DMS79 (cell line): ENCODE data around the gene GSK3A.
A peak's percentile ranks its signal among the peaks of the same experiment; 100 is the strongest.

Experiments used
- DNase-seq: peaks from one replicate; lab custom pipeline; 2025; lab: John Stamatoyannopoulos, UW

The GSK3A gene

GRCh38 chr19:42199440-42200115 is 42.8 kb downstream of the GSK3A start:
- DNase-seq: peak; percentile 86

- DNase-seq: no peak
Measured at GRCh38 chr19:42198676-42199439, 43.5 kb downstream of the GSK3A start.

- DNase-seq: no peak
Measured at GRCh38 chr19:42197375-42197817, 45.0 kb downstream of the GSK3A start.

DNA sequence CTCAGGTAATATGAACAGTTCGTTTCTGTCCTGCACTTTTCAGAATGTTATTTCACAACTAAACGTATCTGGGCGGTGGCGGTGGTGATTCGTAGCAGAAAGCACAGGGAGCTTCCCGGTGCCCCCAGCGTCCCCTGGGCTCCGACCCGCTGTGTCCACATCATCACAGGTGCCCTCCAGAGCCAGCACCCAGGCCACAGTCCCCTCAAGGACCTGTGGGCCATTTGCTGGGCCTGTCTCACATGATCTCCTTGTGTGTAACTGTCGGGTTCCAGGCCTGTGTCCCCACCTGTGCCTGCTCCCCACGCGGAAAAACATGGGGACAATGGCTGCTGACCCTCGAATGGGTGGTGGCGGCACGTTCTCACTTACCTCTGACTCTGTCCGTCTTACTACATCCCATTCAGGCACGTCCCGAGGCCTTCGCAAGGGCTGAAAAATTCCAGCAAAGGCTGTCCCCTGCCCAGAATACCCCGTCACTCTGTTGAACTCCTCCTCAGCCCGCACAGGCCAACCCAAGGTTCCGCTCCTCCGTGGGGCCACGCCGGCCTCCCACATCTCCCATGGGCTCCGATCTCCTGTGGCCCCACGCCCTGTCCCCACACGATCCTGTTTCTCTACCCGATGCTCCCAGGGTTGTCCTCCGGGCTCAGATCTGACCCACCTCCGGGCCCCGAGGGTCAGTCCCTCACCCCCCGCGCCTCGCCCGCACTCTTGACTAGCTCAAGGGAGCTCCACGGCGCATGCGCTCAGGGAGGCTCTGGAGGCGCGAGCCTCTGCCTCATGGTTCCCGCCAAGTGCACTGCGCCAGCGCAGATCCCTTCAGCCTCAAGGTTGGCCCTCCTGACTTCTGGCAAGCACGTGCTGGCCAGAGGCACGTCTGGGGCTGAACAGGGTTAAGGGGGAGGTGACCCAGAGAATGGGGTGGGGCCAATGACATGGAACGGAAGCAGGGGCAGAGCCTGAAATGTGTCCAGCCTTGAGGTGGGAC is 46.1 kb downstream of the GSK3A start:
- DNase-seq: no peak

- DNase-seq: no peak
Measured at GRCh38 chr19:42193706-42194105, 48.7 kb downstream of the GSK3A start.

DNA sequence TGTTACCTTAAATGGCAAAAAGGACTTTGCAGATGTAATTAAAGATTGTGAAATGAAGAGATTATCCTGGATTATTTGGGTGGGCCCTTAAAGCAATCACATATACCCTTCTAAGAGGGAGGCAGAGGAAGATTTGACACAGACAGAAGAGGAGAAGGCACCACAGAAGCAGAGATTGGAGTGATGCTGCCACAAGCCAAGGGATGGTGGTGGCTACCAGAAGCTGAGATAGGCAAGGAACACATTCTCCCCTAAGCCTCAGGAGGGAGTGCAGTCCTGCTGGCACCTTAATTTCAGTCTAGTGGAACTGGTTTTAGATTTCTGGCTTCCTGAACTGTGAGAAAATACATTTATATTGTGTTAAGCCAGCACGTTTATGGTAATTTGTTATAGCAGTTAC is 49.1 kb downstream of the GSK3A start:
- no peak for DNase-seq

DNA sequence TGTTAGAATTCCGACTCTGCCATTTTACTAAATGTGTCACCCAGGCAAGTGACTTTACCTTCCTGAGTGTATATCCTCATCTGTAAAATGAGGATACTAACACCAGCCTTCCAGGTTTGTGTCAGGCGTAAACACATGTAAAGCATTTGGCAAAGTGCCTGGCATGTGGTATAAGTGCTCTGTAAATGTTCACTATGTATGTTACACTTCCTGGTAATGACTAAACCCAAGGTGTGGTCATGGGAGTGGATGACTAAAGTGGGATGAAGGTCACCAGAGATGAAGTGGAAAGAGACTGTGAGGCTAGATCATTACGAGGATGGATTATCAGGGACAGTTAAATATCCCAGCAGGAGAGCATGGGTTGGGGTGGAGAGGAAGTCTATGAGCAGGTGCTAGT is 50.5 kb downstream of the GSK3A start:
- peak; percentile 23 for DNase-seq

DNA sequence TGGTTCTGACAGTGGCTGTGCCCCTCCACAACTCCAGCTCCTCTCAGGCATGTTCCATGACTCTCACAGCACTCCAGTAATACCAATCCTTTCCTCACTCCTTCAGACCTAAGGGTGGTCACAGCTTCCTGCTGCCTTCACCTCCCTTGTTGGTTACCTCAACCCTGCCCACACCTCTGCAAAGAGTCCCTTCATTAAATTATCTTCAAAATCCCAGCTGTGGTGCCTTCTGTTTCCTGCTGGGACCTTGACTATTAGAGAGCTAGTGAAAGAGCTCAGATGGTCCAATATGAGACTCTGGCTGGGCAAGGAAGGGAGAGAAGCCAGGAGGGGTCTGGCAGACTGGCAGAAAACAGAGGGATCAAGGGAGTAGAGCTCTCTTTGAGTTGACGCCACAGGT is 51.1 kb downstream of the GSK3A start:
- DNase-seq: no peak

DNA sequence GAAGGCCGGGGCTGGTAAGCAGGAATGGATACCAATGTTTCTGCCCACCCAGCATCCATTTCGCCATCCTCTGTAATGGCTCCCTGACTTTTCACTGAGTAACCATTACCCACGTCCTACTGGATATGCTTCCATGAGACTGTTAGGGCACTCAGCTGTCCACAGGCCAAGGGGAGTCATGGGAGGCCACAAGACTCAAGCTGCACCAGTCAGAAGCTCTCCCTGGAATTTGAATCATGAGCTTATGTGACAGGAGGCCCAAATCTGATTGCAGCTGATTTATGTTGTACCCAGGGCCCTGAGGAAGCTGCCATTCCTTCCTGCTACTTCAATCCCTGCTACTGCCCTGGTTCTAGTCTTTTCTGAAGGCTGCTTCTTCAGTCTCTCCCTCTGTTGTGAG is 53.3 kb downstream of the GSK3A start:
- DNase-seq: no peak

- DNase-seq: no peak
Measured at GRCh38 chr19:42188665-42189064, 53.7 kb downstream of the GSK3A start.

DNA sequence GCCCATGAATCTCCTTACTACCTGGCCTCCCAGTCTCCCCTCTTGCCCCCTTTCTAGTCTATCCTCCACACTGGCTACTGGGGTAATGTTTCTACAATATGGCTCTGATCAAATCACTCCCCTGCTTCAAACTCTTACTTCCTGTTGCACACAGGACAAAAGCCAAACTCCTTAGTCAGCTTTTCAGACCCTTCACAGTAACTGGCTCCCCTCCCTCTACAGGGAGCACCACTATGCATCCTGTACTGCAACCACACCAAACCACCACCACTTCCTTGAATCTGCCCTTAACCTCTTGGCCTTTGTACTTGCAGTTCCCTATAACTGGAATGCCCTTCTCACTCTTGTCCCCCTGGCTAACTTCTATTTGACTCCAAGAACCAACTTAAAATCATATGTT is 57.1 kb downstream of the GSK3A start:
- DNase-seq: no peak

DNA sequence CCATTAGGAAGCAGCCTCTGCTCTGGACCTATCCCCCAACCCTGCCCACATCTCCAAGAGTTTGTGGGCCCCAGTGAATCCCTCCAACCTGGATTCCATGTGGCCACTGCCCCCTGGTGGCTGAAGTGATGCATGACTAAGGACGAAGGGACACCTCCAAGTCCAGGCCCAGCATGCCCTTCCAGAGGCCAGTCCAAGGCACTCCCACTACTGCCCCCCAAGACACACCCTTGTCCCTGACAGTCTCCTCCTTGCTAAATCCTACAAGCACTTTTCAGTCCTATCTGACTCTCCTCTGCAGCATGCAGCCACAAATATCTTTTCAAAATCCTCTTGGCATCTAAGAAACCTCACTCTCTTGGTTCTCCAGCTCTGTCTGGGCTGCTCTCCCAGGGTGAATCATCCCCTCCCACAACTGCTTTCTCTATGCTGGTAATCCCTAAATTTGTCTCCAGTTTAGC is 58.0 kb downstream of the GSK3A start:
- DNase-seq: peak; percentile 7
